GM10847 (cell line): ENCODE measurements around the gene ZNF641.

Experiments
- POLR2A ChIP-seq: IDR thresholded peaks from 2 replicates; pipeline ENCODE4 v1.6.1; 2011; ENCODE audit not compliant: insufficient read length; ENCODE audit errors: extremely low read depth

ZNF641 gene

GRCh38 chr12:48350249-48351021, at the start of gene ZNF641:
TSS of gene ZNF641 (minus strand) at chr12:48350919. CDS start at chr12:48348090, 2,829 bp downstream.
- peak; percentile 61 for TF ChIP-seq POLR2A

DNA sequence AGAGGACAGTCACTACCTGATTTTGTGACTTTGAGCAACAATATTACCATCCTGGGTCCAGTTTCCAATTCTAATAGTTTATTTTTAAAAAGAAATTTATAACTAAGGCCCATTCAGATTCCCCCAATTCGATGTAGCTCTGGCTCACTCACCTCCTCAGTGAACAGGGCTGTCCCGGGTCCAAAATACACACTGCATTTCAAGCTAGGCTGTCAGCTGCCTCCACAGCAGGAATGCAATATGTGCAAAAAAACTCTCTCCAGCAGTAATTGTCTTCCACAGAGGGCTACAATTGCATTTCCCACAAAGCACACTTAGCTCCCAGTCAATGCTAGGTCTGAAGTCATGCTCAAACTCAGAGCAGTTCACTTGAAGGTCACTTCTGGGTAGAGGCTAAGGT, 39.3 kb upstream of the ZNF641 start:
- TF ChIP-seq POLR2A: no peak

DNA sequence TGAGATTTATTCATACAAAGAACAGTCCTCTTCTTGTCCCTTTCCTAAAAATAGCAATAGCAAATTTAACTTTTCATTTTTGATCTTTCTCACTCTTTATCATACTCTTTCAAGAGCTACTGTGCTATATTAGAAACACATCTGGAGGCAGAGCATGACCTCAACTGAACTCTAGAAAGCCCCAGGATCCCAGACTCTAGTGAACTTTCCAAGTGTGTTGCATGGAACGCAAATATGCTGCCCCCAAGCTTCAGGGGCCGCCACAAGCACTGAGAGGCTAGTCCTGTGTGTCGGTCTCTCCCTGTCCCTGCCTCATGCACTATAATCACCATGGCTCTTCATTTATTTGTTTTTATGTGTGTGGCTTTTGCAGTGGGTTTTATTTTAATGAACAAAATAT, 38.7 kb upstream of the ZNF641 start:
- TF ChIP-seq POLR2A: no peak

DNA sequence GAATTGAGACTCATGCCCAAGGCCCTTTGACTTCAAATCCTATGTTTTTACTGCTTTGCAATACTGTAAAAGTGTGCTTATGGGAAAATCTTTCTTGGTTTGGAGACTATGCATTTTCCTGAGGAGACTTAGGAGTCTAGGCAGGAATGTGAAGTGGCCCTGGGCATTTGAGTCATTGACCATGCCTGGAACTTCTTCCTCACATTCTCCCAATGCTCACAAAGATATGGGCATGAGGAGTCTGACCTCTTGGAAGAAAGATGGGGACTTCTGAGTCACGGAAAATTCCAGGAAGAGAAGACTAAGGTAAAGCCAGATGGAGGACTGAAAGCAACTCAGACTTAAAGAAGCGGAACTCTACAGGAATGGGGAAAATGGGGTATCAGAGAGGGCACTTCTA, 38.2 kb upstream of the ZNF641 start:
- no peak for TF ChIP-seq POLR2A

- TF ChIP-seq POLR2A: no peak
These were observed 37.7 kb upstream of the ZNF641 start for GRCh38 chr12:48388460-48388859.

DNA sequence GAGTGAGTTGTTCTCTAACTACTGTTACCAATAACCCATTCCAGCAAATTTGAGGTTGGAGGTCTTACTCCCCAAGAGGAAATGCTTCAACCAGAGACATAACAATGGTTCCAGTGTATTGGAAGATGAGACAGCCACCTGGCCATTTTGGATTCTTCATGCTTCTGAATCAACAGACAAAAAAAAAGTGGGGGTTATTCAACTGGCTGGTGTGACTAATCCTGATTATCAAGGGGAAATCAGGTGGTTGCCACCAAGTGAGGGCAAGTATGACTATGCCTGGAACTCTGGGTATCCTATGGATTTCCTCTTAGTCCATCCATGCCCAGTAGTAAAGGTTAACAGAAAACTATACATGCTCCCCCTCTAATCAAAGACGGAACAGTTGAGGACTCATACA, 29.9 kb upstream of the ZNF641 start:
- no peak for TF ChIP-seq POLR2A

DNA sequence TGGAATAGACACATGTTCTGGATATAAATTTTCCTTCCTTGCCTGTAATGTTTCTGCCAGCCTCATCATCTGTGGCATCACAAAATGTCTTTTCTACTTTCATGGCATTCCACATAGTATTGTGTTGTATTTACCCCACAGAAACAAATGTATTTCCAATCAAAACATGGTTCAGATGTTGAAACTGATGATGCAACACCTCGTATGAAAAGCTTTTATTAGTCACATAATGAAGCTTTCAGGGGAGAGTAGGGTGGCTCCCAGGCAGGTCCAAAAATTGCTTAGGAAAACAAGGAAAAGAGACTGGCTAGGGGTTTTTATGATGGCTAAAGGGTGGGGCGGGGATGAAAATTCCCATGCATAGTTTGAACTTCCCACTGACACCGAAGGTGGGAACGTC, 29.1 kb upstream of the ZNF641 start:
- TF ChIP-seq POLR2A: no peak

DNA sequence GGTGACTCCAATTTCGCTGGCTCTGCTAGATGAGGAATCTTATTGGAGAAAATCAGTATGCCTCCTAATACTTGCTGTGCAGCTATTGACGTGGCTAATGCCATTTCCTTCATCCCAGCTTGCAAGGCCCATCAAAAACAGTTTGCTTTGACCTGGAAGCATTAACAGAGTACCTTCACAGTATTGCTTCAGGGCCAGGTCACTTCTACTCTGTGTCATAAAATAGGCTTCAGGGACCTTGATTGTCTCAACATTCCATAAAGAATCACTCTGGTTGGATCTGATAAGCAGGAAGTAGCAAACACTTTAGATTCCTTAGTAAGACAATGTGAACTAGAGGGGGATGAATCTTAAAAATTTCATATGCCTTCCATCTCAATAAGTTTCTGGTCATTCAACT, 26.9 kb upstream of the ZNF641 start:
- TF ChIP-seq POLR2A: no peak

DNA sequence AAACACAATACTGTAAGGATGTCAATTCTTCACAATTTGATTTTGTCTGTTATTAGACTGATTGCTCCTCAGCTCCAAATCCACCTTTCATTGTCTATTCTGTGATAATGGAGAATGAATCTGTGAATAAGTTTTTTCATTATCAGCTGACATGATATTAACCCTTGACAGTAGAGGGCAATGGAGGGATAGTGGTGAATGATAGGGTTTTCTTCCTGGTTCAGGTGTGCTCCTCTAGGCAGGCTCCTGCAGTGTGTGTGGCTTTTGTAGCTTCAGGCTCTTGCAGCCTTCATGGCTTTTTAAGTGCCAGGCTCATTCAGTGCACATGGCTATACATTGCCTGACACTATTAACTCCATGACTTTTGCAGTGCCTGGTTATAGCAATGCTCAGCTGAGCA, 23.4 kb upstream of the ZNF641 start:
- TF ChIP-seq POLR2A: no peak

DNA sequence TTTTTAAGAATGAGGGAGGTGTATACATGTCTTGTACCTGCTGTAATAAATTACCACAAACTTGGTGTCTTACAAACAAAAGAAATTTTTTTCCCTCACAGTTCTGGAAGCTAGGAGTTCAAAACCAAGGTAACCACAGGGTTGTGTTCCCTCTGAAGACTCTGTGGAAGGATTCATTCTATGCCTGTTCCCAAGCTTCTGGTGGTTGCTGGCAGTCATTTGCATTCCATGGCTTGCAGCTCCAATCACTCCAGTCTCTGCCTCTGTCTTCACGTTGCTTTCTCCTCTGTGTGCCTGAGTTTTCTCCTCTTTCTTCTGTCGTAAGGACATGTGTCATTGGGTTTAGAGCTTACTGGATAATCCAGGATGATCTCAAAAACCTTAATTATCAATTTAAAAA, 15.4 kb upstream of the ZNF641 start:
- no peak for TF ChIP-seq POLR2A

DNA sequence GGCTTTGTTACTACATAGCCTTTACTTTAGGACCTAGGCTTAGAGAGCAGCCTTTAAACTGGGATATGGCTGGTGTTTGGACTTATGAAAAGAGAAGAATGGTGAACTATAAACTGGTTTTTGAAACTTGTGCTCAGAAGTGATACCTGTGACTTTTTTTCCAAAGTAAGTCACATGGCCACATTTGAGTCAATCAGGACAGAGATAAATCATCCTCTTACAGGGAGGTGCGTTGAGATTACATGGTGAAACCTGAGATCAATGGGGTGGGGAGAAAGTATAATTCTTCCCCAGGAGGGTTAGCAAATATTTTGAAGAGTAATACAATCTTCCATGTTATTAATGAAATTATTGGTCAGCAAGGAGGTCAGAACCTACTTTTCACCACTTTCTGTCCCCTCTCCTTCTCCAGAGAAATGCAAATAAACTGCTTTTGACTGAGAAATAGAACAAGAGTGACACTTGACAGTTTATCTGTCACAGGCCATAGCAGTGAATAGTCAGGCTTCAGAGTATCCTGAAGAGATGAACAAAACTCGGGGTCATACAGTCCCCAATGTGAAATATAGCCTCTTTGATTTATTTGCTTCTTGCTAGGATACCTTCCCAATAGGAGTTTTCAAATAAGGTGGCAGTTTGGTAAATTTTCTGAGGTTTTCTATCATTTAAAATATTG, 11.1 kb upstream of the ZNF641 start:
- no peak for TF ChIP-seq POLR2A

GRCh38 chr12:48358937-48359513, 8.3 kb upstream of the ZNF641 start:
- no peak for TF ChIP-seq POLR2A

GRCh38 chr12:48356041-48356768, 5.5 kb upstream of the ZNF641 start:
- TF ChIP-seq POLR2A: no peak

DNA sequence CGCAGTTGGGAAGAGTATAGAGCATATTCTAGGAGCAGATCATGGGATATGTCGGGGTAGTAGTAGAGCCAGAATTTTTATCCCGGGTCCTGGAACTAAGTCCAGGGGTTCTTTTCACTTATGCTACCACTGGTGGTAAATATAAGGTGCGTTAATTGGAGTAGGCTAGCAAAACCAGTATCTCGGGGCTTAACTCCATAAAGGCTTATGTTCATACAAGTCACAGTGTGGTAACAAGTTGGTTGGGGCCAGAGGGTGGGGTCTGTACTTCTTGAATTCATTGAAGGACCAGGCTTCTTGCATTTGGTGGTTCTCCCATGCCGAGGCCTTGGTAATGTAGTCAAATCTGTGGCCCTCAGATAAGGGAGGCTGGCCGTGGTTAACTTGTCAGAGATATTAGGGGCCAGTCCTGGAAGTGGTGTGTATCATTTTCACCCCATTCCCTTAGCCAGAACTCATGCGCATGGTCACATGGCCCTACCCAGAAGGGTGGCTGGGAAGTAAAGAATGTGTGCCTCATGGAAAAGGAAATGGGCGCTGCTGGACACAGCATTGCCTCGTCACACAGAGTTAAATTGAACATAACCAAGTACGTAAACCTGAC, 1.5 kb upstream of the ZNF641 start:
- no peak for TF ChIP-seq POLR2A

- TF ChIP-seq POLR2A: no peak
These were observed 446 bp upstream of the ZNF641 start for GRCh38 chr12:48351022-48351708.

DNA sequence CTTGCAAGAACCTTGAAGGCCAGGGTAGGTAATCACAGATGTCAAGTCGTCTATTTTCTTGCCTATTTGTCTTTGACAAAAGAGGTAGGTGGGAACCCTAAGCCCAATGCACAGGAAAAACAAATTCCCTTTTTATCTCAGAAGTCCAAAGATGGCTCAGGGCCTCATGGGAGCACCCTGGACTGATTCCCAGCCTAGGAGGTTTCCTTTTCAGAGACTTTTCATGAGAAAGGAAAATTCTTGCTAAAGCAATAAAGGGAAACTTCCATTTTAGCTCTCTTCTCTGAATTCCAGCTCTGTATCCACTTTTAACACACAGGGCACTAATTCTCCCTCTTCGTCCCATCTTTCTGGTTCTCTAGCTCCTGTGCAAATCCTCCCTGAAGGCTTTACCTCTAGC, 1.2 kb downstream of the ZNF641 start:
- no peak for TF ChIP-seq POLR2A
